GM12891 (cell line): Measurements from ENCODE around the gene CEBPB.
"Not testable (repeated sequence)": the region's sequence is repeated elsewhere in the genome, so short reads cannot be mapped to it uniquely, and the experiment has no call there.

Source experiments
- PAX5 ChIP-seq: IDR thresholded peaks from 2 replicates; pipeline ENCODE4 v1.6.1; 2011; ENCODE audit warnings: low read length, moderate library complexity, mild to moderate bottlenecking; ENCODE audit not compliant: insufficient read depth, severe bottlenecking
- POLR2A ChIP-seq: IDR thresholded peaks from 2 replicates; pipeline ENCODE4 v1.6.1; 2011; ENCODE audit warnings: low read depth, low read length, control low read depth
- POLR2AphosphoS5 ChIP-seq: IDR thresholded peaks from 2 replicates; pipeline ENCODE4 v1.6.1; 2011; ENCODE audit warnings: low read depth, low read length, control low read depth
- POU2F2 ChIP-seq: IDR thresholded peaks from 2 replicates; pipeline ENCODE4 v1.6.1; 2011; ENCODE audit warnings: low read depth, mild to moderate bottlenecking, control low read depth, low read length, moderate library complexity
- SPI1 ChIP-seq: IDR thresholded peaks from 2 replicates; pipeline ENCODE4 v1.6.1; 2011; ENCODE audit warnings: low read depth, low read length, control low read depth
- TAF1 ChIP-seq: IDR thresholded peaks from 2 replicates; pipeline ENCODE4 v1.6.1; 2011; ENCODE audit warnings: low read depth, low read length, control low read depth

DNA sequence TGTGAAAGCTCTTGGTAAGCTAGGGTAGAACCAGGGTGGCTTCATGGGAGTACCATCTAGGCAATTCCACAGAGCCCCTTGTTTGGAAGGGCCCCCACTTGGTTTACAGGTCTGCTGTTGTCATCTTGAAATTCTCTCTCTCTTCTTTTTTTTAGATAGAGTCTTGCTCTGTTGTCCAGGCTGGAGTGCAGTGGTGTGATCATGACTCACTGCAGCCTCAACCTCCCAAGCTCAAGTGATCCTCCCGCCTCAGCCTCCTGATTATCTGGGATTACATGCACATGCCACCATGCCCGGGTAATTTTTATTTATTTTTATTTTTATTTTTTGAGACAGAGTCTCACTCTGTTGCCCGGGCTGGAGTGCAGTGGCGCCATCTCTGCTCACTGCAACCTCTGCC is 18.2 kb downstream of the CEBPB start:
- TF ChIP-seq SPI1, POLR2AphosphoS5, TAF1, POLR2A, POU2F2, PAX5: not testable (repeated sequence)
